ENCODE results near the gene TDRD12.
"Not testable (repeated sequence)": the region's sequence is repeated elsewhere in the genome, so short reads cannot be mapped to it uniquely, and the experiment has no call there.

TDRD12 gene

GRCh38 chr19:32823747-32824102 lies 104.2 kb downstream of the TDRD12 start:
- in situ Hi-C loops (cut with HindIII; ENCODE audit: low pct_unique_long_range_greater_than_20kb, low sequenced_read_pairs), result no loop called here
- no peak for TF ChIP-seq JUND (IDR thresholded peaks at IDR 0.05; ENCODE audit: low read depth)
- no peak for DNase-seq (ENCODE audit: low read depth in 1 of 2, low spot score in 1 of 2)

GRCh38 chr19:32824191-32824751 lies 104.7 kb downstream of the TDRD12 start:
- no peak for DNase-seq (ENCODE audit: low read depth in 1 of 2, low spot score in 1 of 2)
- in situ Hi-C loops (cut with HindIII; ENCODE audit: low pct_unique_long_range_greater_than_20kb, low sequenced_read_pairs), result no loop called here

GRCh38 chr19:32824916-32825608 lies 105.5 kb downstream of the TDRD12 start:
- DNase-seq (ENCODE audit: low read depth in 1 of 2, low spot score in 1 of 2), result no peak
- no peak for TF ChIP-seq JUND (IDR thresholded peaks at IDR 0.05; ENCODE audit: low read depth)
- in situ Hi-C loops (cut with HindIII; ENCODE audit: low pct_unique_long_range_greater_than_20kb, low sequenced_read_pairs), result no loop called here

More at GRCh38 chr19:32824191-32824751, 104.7 kb downstream of the TDRD12 start:
- TF ChIP-seq JUND (IDR thresholded peaks at IDR 0.05; ENCODE audit: low read depth), result no peak

- in situ Hi-C loops (cut with HindIII; ENCODE audit: low pct_unique_long_range_greater_than_20kb, low sequenced_read_pairs), result no loop called here
- no peak for TF ChIP-seq JUND (IDR thresholded peaks at IDR 0.05; ENCODE audit: low read depth)
- DNase-seq (ENCODE audit: low read depth in 1 of 2, low spot score in 1 of 2), result no peak
Observed at GRCh38 chr19:32828139-32828538, 108.6 kb downstream of the TDRD12 start.

GRCh38 chr19:32828643-32829344 lies 109.2 kb downstream of the TDRD12 start:
- no peak for TF ChIP-seq JUND (IDR thresholded peaks at IDR 0.05; ENCODE audit: low read depth)
- no peak for DNase-seq (ENCODE audit: low read depth in 1 of 2, low spot score in 1 of 2)
- in situ Hi-C loops (cut with HindIII; ENCODE audit: low pct_unique_long_range_greater_than_20kb, low sequenced_read_pairs), result no loop called here

DNA sequence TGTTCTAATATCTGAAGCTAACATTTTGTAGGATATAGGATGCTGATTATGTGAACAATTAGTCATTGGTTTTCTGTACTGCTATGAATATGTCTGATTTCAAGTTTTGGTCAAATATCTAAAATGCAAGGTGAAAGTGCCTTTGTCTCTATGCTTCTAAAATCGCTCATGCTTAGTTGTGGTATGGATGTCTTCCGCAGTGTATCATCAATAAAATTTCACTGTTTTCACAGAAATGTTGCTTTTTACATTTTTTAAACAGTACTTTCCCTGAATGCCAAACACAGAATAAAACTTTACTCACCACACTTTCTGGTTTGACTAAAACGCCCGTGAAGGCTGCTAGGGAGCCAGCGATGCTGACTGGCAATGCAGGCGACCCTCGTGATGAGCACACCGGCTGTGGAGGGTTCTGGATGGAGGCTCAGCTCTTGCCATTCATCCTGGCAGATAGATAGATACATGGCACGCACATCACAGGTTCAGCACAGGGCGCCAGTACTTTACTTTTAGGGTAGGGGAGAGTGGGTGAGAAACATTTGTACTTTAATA lies 109.9 kb downstream of the TDRD12 start:
- no peak for TF ChIP-seq JUND (IDR thresholded peaks at IDR 0.05; ENCODE audit: low read depth)
- in situ Hi-C loops (cut with HindIII; ENCODE audit: low pct_unique_long_range_greater_than_20kb, low sequenced_read_pairs), result no loop called here
- no peak for DNase-seq (ENCODE audit: low read depth in 1 of 2, low spot score in 1 of 2)

DNA sequence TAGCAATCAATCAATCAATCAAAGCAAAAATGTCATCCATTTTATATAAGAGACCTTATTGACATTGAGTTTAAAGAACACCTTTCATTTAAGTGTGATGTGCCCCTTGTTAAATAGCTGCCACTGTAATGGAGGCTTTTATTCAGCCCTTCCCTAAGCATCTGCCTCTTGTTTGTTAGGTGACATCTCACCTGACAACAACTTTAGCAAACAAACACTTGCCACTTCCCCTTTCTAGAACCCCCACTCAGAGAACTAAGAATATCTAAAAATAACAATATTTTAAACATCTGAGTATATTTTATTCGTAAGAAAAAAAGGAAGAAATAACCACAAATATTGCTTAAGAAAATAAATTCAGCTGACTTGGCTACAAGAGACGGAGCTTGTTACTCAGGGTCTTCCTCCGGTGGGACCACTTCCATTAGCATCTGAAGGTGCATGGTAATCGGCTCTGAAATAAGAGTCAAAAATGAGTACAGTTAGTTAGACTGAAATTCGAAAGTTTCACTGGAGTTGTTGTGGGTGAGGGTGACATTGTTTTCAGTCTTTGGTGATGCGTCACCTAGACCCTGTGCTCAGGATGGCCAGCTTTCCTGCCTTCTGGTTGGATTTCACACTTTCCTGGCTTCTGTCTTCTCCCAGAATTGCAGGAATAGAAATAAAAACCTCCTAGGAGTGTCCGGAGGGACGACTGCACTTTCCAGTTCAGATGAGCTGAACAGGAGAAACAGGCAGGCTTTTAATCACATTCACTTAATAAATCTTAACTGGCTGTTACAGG lies 110.9 kb downstream of the TDRD12 start:
- in situ Hi-C loops (cut with HindIII; ENCODE audit: low pct_unique_long_range_greater_than_20kb, low sequenced_read_pairs), result no loop called here
- DNase-seq (ENCODE audit: low read depth in 1 of 2, low spot score in 1 of 2), result no peak
- TF ChIP-seq JUND (IDR thresholded peaks at IDR 0.05; ENCODE audit: low read depth), result no peak

DNA sequence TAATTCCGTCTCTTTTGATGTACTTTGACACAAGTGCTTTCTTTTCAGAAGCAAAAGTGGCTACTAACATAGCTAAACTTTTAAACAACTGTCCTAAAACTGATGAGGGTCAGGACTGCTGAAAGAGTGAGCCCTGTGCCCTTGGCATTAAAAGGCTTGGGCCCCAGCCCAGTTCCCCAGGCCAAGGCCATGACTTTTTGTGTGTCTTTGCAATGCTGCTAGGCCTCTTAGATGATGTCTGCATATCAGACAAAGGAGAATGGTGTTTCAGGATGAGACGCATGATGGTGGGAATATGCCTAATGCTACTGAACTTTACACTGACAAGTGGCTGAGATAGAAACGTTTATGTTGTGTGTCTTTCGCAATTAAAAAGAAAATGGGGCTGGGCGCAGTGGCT lies 112.0 kb downstream of the TDRD12 start:
- in situ Hi-C loops (cut with HindIII; ENCODE audit: low pct_unique_long_range_greater_than_20kb, low sequenced_read_pairs), result no loop called here
- DNase-seq (ENCODE audit: low read depth in 1 of 2, low spot score in 1 of 2), result no peak
- no peak for TF ChIP-seq JUND (IDR thresholded peaks at IDR 0.05; ENCODE audit: low read depth)

GRCh38 chr19:32832094-32832493 lies 112.5 kb downstream of the TDRD12 start:
- in situ Hi-C loops (cut with HindIII; ENCODE audit: low pct_unique_long_range_greater_than_20kb, low sequenced_read_pairs); DNase-seq (ENCODE audit: low read depth in 1 of 2, low spot score in 1 of 2): not testable (repeated sequence)

DNA sequence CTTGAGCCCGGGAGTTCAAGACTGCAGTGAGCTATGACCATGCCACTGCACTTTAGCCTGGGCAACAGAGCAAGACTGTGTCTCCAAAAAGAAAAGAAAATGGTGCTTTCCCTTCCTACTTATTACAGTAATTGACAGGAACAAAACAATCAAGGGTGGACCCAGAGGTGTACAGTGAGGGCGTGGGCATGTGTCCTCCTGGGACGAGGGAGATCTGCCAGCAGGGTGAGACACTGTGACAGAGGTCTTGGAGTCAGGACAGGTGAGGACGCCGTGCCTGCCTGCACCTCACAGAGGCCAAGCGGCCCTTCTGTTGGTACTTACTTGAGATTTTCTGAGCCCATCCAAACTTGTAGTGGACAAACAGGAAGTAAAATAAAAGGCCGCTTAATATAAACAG lies 113.3 kb downstream of the TDRD12 start:
- DNase-seq (ENCODE audit: low read depth in 1 of 2, low spot score in 1 of 2); in situ Hi-C loops (cut with HindIII; ENCODE audit: low pct_unique_long_range_greater_than_20kb, low sequenced_read_pairs): not testable (repeated sequence)

- in situ Hi-C loops (cut with HindIII; ENCODE audit: low pct_unique_long_range_greater_than_20kb, low sequenced_read_pairs); DNase-seq (ENCODE audit: low read depth in 1 of 2, low spot score in 1 of 2): not testable (repeated sequence)
Observed at GRCh38 chr19:32833388-32833787, 113.8 kb downstream of the TDRD12 start.

- no peak for DNase-seq (ENCODE audit: low read depth in 1 of 2, low spot score in 1 of 2)
- no peak for TF ChIP-seq JUND (IDR thresholded peaks at IDR 0.05; ENCODE audit: low read depth)
- in situ Hi-C loops (cut with HindIII; ENCODE audit: low pct_unique_long_range_greater_than_20kb, low sequenced_read_pairs), result no loop called here
Observed at GRCh38 chr19:32837531-32837930, 118.0 kb downstream of the TDRD12 start.

Measured in T47D (cell line).